ENCODE measurements around the gene ARG2. TPM values are rescaled to one million over a fixed set of nuclear protein-coding genes. Genes with fewer than 3 reads are reported as not detected.
A peak's percentile ranks its signal among the peaks of the same experiment; 100 is the strongest.
"Not testable (repeated sequence)": the region's sequence is repeated elsewhere in the genome, so short reads cannot be mapped to it uniquely, and the experiment has no call there.

Gene ARG2
- total RNA-seq, 1 donor from 2014 or later: 25.9 TPM

- H3K4me3 ChIP-seq (ENCODE audit: low read depth, low read length): no peak overlapping the region
- TF ChIP-seq CTCF (conservative IDR thresholded peaks at IDR 0.05; ENCODE audit: low read depth, low read length): no peak
- no peak for DNase-seq (ENCODE audit: low read depth)
Measured at GRCh38 chr14:67584978-67585377, 34.7 kb upstream of the ARG2 start.

- TF ChIP-seq CTCF (conservative IDR thresholded peaks at IDR 0.05; ENCODE audit: low read depth, low read length): no peak
- DNase-seq (ENCODE audit: low read depth): no peak
- no peak overlapping the region for H3K4me3 ChIP-seq (ENCODE audit: low read depth, low read length)
Measured at GRCh38 chr14:67586369-67586768, 33.4 kb upstream of the ARG2 start.

- no peak for DNase-seq (ENCODE audit: low read depth)
- no peak for TF ChIP-seq CTCF (conservative IDR thresholded peaks at IDR 0.05; ENCODE audit: low read depth, low read length)
- no peak overlapping the region for H3K4me3 ChIP-seq (ENCODE audit: low read depth, low read length)
Measured at GRCh38 chr14:67589204-67589770, 30.4 kb upstream of the ARG2 start.

GRCh38 chr14:67593650-67594049 is 26.1 kb upstream of the ARG2 start:
- not testable (repeated sequence) for H3K4me3 ChIP-seq (ENCODE audit: low read depth, low read length); DNase-seq (ENCODE audit: low read depth)

GRCh38 chr14:67595392-67595791 is 24.3 kb upstream of the ARG2 start:
- no peak overlapping the region for H3K4me3 ChIP-seq (ENCODE audit: low read depth, low read length)
- no peak for DNase-seq (ENCODE audit: low read depth)
- TF ChIP-seq CTCF (conservative IDR thresholded peaks at IDR 0.05; ENCODE audit: low read depth, low read length): no peak

- H3K4me3 ChIP-seq (ENCODE audit: low read depth, low read length): peak within 1 kb of the TSS; percentile 87
- TF ChIP-seq CTCF (conservative IDR thresholded peaks at IDR 0.05; ENCODE audit: low read depth, low read length): peak; percentile 50
- no peak for DNase-seq (ENCODE audit: low read depth)
Measured at GRCh38 chr14:67599698-67600561, 19.8 kb upstream of the ARG2 start, which contains the start of gene PIGH. PIGH (minus strand) TSS chr14:67600268; CDS start chr14:67600203, 65 bp downstream.

- peak overlapping the region; percentile 87 for H3K4me3 ChIP-seq (ENCODE audit: low read depth, low read length)
- not testable (repeated sequence) for DNase-seq (ENCODE audit: low read depth)
Measured at GRCh38 chr14:67600562-67600974, 19.2 kb upstream of the ARG2 start.

- TF ChIP-seq CTCF (conservative IDR thresholded peaks at IDR 0.05; ENCODE audit: low read depth, low read length): no peak
- no peak overlapping the region for H3K4me3 ChIP-seq (ENCODE audit: low read depth, low read length)
- DNase-seq (ENCODE audit: low read depth): no peak
Measured at GRCh38 chr14:67602076-67602475, 17.6 kb upstream of the ARG2 start.
